IPS-11a (cell line): ENCODE results near the gene REPS2.

ENCODE experiments used
- H3K4me3 ChIP-seq: one replicate; pipeline ENCODE4 v1.5.1; 2013; ENCODE audit warnings: low read depth, low read length, control low read depth

Gene REPS2

DNA sequence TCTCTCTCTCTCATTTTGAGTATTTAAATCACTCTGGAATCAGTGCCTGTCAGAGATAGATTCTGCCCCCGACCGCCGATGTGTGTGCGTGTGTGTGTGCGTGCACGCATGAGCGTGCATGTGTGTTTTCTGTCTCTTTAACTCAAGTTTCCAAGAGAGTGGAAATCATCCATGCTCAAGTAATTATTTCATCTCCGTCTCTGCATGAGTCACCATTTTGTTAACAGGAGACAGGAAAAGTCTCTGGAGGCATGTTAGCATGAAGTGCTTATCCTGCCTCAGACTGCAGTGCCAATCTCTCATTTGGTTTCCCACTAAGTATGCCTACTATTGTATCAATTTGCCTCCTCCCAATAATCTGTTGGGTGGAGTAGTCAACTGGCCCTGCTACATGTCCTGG, 245.6 kb downstream of the REPS2 start:
- H3K4me3 ChIP-seq: no peak overlapping the region
